HEK293 (cell line): Measurements from ENCODE around the gene LDLRAD4.

Experiments
- CTCF ChIP-seq: fragments of 450-650 bp; formaldehyde crosslinking; IDR thresholded peaks from 2 replicates; pipeline ENCODE4 v1.5.1; 2016; ENCODE audit warnings: missing biosample characterization, missing genetic modification characterization
- SP2 ChIP-seq: fragments of 450-650 bp; formaldehyde crosslinking; IDR thresholded peaks from 2 replicates; pipeline ENCODE4 v1.5.1; 2016; ENCODE audit warnings: missing biosample characterization, missing genetic modification characterization
- YY1 ChIP-seq: fragments of 450-650 bp; formaldehyde crosslinking; IDR thresholded peaks from 2 replicates; pipeline ENCODE4 v1.5.1; 2018; ENCODE audit warnings: missing biosample characterization, missing genetic modification characterization
- ZFP69B ChIP-seq: fragments of 450-650 bp; formaldehyde crosslinking; IDR thresholded peaks from 2 replicates; pipeline ENCODE4 v1.5.1; 2016; ENCODE audit warnings: missing biosample characterization, missing genetic modification characterization
- ZNF174 ChIP-seq: fragments of 450-650 bp; formaldehyde crosslinking; IDR thresholded peaks from 2 replicates; pipeline ENCODE4 v1.5.0; 2017; ENCODE audit warnings: missing biosample characterization, mild to moderate bottlenecking, missing genetic modification characterization
- ZNF239 ChIP-seq: fragments of 450-650 bp; formaldehyde crosslinking; IDR thresholded peaks from 2 replicates; pipeline ENCODE4 v1.5.1; 2016; ENCODE audit warnings: missing biosample characterization, missing genetic modification characterization
- ZNF341 ChIP-seq: fragments of 450-650 bp; formaldehyde crosslinking; IDR thresholded peaks from 2 replicates; pipeline ENCODE4; 2016; ENCODE audit warnings: low read depth, missing biosample characterization, missing genetic modification characterization
- ZNF366 ChIP-seq: fragments of 450-650 bp; formaldehyde crosslinking; conservative IDR thresholded peaks from 2 replicates; pipeline ENCODE4 v1.5.1; 2016; ENCODE audit warnings: missing biosample characterization, missing genetic modification characterization
- ZNF660 ChIP-seq: fragments of 450-650 bp; IDR thresholded peaks from 2 replicates; pipeline ENCODE4 v1.5.1; 2018; ENCODE audit warnings: missing biosample characterization, mild to moderate bottlenecking, missing genetic modification characterization
- ZNF677 ChIP-seq: fragments of 450-650 bp; IDR thresholded peaks from 2 replicates; pipeline ENCODE4 v1.5.0; 2018; ENCODE audit warnings: missing biosample characterization, mild to moderate bottlenecking, missing genetic modification characterization, moderate library complexity
- ZNF747 ChIP-seq: fragments of 450-650 bp; formaldehyde crosslinking; IDR thresholded peaks from 2 replicates; pipeline ENCODE4 v1.5.1; 2016; ENCODE audit warnings: missing biosample characterization, missing genetic modification characterization
- ZNF785 ChIP-seq: fragments of 450-650 bp; formaldehyde crosslinking; IDR thresholded peaks from 2 replicates; pipeline ENCODE4 v1.5.1; 2016; ENCODE audit warnings: missing biosample characterization, missing genetic modification characterization

GRCh38 chr18:13580351-13580750 lies 361.8 kb downstream of the LDLRAD4 start:
- no peak for TF ChIP-seq ZNF341 (tag by site-specific recombination)
- TF ChIP-seq CTCF (tag by site-specific recombination): no peak
- TF ChIP-seq ZNF785: no peak
- TF ChIP-seq YY1 (tag by site-specific recombination): no peak
- TF ChIP-seq ZNF660: no peak
- no peak for TF ChIP-seq SP2 (tag by site-specific recombination)
- no peak for TF ChIP-seq ZNF747 (tag by site-specific recombination)
- no peak for TF ChIP-seq ZNF677
- TF ChIP-seq ZFP69B: no peak
- TF ChIP-seq ZNF239 (tag by site-specific recombination): no peak
- no peak for TF ChIP-seq ZNF366 (tag by site-specific recombination)
- TF ChIP-seq ZNF174 (tag by site-specific recombination): no peak
